Loucy (cell line): ENCODE measurements around the gene PALS2.

Experiments used
- H2AFZ ChIP-seq: fragments of 200-600 bp; sonication (generic); 2 replicates; pipeline ENCODE4 v1.6.0; 2016; ENCODE audit warnings: antibody characterized with exemption, mild to moderate bottlenecking, low read length, moderate library complexity
- H3F3A ChIP-seq: fragments of 200-600 bp; 2 replicates; pipeline ENCODE4 v1.6.0; 2016; ENCODE audit warnings: antibody characterized with exemption, low read depth, mild to moderate bottlenecking
- H3K27me3 ChIP-seq: fragments of 200-600 bp; sonication (generic); 2 replicates; pipeline ENCODE4 v1.6.1; 2014; ENCODE audit warnings: low read length, mild to moderate bottlenecking; ENCODE audit not compliant: insufficient read depth, poor library complexity, severe bottlenecking
- H3K36me3 ChIP-seq: fragments of 200-600 bp; sonication (generic); 2 replicates; pipeline ENCODE4 v1.6.1; 2016; ENCODE audit warnings: low read length; ENCODE audit not compliant: insufficient read depth
- H3K4me1 ChIP-seq: fragments of 200-600 bp; sonication (generic); 2 replicates; pipeline ENCODE4 v1.5.1; 2014; ENCODE audit warnings: low read length, mild to moderate bottlenecking; ENCODE audit not compliant: insufficient read depth, poor library complexity, severe bottlenecking
- H3K4me2 ChIP-seq: fragments of 200-600 bp; sonication (generic); 2 replicates; pipeline ENCODE4 v1.6.0; 2014; ENCODE audit warnings: antibody characterized with exemption, low read length, low read depth, mild to moderate bottlenecking; ENCODE audit not compliant: poor library complexity, severe bottlenecking
- H3K4me3 ChIP-seq: fragments of 200-600 bp; sonication (generic); 2 replicates; pipeline ENCODE4 v1.5.1; 2014; ENCODE audit warnings: low read length, mild to moderate bottlenecking, mixed read lengths; ENCODE audit not compliant: poor library complexity, severe bottlenecking
- H3K79me2 ChIP-seq: fragments of 200-600 bp; sonication (generic); 2 replicates; pipeline ENCODE4 v1.6.1; 2014; ENCODE audit warnings: low read length; ENCODE audit not compliant: insufficient read depth
- H3K9ac ChIP-seq: fragments of 200-600 bp; sonication (generic); 2 replicates; pipeline ENCODE4 v1.6.0; 2014; ENCODE audit warnings: mild to moderate bottlenecking, low read depth, low read length, moderate library complexity; ENCODE audit not compliant: poor library complexity, severe bottlenecking
- H3K9me2 ChIP-seq: fragments of 200-600 bp; sonication (generic); replicated peaks from 2 replicates; pipeline ENCODE4 v1.6.1; 2016; ENCODE audit warnings: low read depth, low read length, mixed read lengths
- H3K9me3 ChIP-seq: fragments of 200-600 bp; sonication (generic); 2 replicates; pipeline ENCODE4 v1.6.1; 2014; ENCODE audit warnings: mild to moderate bottlenecking, antibody characterized with exemption, low read length, low read depth; ENCODE audit not compliant: insufficient read depth
- H4K20me1 ChIP-seq: fragments of 200-600 bp; sonication (generic); 2 replicates; pipeline ENCODE4 v1.6.0; 2014; ENCODE audit warnings: antibody characterized with exemption, low read length, mild to moderate bottlenecking; ENCODE audit not compliant: insufficient read depth, poor library complexity, severe bottlenecking
- CTCF ChIP-seq: fragments of 200-600 bp; sonication (generic); conservative IDR thresholded peaks from 2 replicates; pipeline ENCODE4 v1.5.1; 2014; ENCODE audit warnings: mild to moderate bottlenecking, antibody characterized with exemption, low read length
- EZH2phosphoT487 ChIP-seq: fragments of 200-600 bp; IDR thresholded peaks from 2 replicates; pipeline ENCODE4 v1.6.1; 2018; ENCODE audit warnings: antibody characterized with exemption, mild to moderate bottlenecking, moderate library complexity, borderline replicate concordance

PALS2 gene

GRCh38 chr7:24572997-24573553 is at the start of gene PALS2:
PALS2 (plus strand) TSS chr7:24573452; CDS start chr7:24623668, 50,216 bp downstream.
- Histone ChIP-seq H3K27me3 (peaks cover 42% of the 10 kb centered on the region), H3F3A (no peaks in the 10 kb centered on the region), H3K79me2 (peaks cover 42% of the 10 kb centered on the region), H3K36me3 (no peaks in the 10 kb centered on the region), H2AFZ (peak within 1 kb of the TSS; percentile 86), H3K9ac (peak within 1 kb of the TSS; percentile 74), H4K20me1 (peaks cover 36% of the 10 kb centered on the region), H3K4me3 (peak within 1 kb of the TSS; percentile 93), H3K9me2 (no peaks in the 10 kb centered on the region), H3K4me2 (peak within 1 kb of the TSS; percentile 84), H3K9me3 (no peaks in the 10 kb centered on the region), H3K4me1 (peaks cover 45% of the 10 kb centered on the region)
- TF ChIP-seq CTCF (no peak), EZH2phosphoT487 (no peak)

- Histone ChIP-seq H3K9ac (no peak overlapping the region), H4K20me1 (no peaks in the 10 kb centered on the region), H3K4me1 (no peaks in the 10 kb centered on the region), H3K36me3 (no peaks in the 10 kb centered on the region), H3K4me3 (no peak overlapping the region), H3K79me2 (no peaks in the 10 kb centered on the region), H2AFZ (no peak overlapping the region), H3F3A (no peaks in the 10 kb centered on the region), H3K9me2 (no peaks in the 10 kb centered on the region), H3K9me3 (no peaks in the 10 kb centered on the region), H3K27me3 (no peaks in the 10 kb centered on the region), H3K4me2 (no peak overlapping the region)
- TF ChIP-seq CTCF = no peak
- TF ChIP-seq EZH2phosphoT487 = no peak
Measured at GRCh38 chr7:24531255-24531654, 42.0 kb upstream of the PALS2 start.

- no peaks in the 10 kb centered on the region for H3K9me2 ChIP-seq
- no peaks in the 10 kb centered on the region for H4K20me1 ChIP-seq
- H3K79me2 ChIP-seq = no peaks in the 10 kb centered on the region
- TF ChIP-seq EZH2phosphoT487 = no peak
- no peak for TF ChIP-seq CTCF
- H3K4me1 ChIP-seq = no peaks in the 10 kb centered on the region
- no peaks in the 10 kb centered on the region for H3K27me3 ChIP-seq
- H2AFZ ChIP-seq = no peak overlapping the region
- H3K4me2 ChIP-seq = no peak overlapping the region
- H3K36me3 ChIP-seq = no peaks in the 10 kb centered on the region
- no peak overlapping the region for H3K9ac ChIP-seq
- no peak overlapping the region for H3K4me3 ChIP-seq
- H3F3A ChIP-seq = no peaks in the 10 kb centered on the region
- no peaks in the 10 kb centered on the region for H3K9me3 ChIP-seq
Measured at GRCh38 chr7:24536682-24537081, 36.6 kb upstream of the PALS2 start.
